ENCODE data around the gene PTPRM. TPM values are rescaled to one million over a fixed set of nuclear protein-coding genes. Genes with fewer than 3 reads are reported as not detected.

Gene PTPRM
- total and polyA plus RNA-seq, 3 donors from 2014 or later: 76.4 to 101 (median 94.6) TPM

DNA sequence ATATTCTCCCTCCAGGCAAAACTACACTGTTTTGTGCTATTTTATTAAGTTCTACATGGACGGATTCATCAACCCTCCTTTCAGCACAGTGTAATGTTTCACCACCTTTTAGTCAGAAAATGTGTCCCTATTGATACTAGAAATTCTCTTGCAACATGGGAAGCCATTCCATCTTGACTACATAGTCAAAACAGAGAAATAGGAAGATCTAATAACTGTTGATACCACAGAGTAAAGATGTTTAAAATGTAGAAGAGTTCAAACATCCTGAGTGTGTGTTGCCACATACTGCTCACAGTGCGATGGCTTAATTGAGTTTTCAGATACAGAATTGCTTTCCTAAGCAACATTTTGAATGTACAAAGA is 549.9 kb downstream of the PTPRM start:
- Histone ChIP-seq H3K4me3 (no peak overlapping the region), H3K27me3 (no peaks in the 10 kb centered on the region), H3K9me3 (no peaks in the 10 kb centered on the region), H3K4me1 (no peaks in the 10 kb centered on the region), H3K27ac (no peak overlapping the region), H3K36me3 (ENCODE audit: low read depth, missing control alignments) (no peaks in the 10 kb centered on the region)
- 72 to 74% methylated on average over 2 of the region's 2 CpGs for WGBS, 2 donors
- DNase-seq: no peak
- TF ChIP-seq, protein P1, sequence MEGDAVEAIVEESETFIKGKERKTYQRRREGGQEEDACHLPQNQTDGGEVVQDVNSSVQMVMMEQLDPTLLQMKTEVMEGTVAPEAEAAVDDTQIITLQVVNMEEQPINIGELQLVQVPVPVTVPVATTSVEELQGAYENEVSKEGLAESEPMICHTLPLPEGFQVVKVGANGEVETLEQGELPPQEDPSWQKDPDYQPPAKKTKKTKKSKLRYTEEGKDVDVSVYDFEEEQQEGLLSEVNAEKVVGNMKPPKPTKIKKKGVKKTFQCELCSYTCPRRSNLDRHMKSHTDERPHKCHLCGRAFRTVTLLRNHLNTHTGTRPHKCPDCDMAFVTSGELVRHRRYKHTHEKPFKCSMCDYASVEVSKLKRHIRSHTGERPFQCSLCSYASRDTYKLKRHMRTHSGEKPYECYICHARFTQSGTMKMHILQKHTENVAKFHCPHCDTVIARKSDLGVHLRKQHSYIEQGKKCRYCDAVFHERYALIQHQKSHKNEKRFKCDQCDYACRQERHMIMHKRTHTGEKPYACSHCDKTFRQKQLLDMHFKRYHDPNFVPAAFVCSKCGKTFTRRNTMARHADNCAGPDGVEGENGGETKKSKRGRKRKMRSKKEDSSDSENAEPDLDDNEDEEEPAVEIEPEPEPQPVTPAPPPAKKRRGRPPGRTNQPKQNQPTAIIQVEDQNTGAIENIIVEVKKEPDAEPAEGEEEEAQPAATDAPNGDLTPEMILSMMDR (IDR thresholded peaks at IDR 0.05): no peak
- TF ChIP-seq POLR2A (IDR thresholded peaks at IDR 0.05): no peak
- intact Hi-C loops (cut with DNase I; ENCODE audit: low total_unique reads): no loop called here

DNA sequence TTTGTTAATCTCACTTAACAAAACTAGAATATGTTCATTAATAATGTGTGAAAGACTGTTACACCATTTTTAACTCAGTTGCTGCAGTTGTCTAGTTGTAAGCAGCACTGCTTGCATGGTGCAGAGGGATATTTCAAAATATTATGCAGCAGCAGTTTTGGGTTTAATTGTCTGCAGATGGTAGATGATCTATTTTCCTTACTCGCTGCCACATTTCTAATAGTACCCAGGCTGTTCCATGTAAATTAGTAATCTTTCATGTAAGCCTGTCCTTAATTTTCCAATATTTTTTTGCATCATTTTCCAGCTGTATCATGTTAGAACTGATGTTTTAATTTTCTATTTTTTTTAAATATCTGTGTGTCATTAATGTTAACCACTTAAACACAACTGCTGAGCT is 554.0 kb downstream of the PTPRM start:
- Histone ChIP-seq H3K36me3 (ENCODE audit: low read depth, missing control alignments) (no peaks in the 10 kb centered on the region), H3K27me3 (no peaks in the 10 kb centered on the region), H3K27ac (no peak overlapping the region), H3K9me3 (no peaks in the 10 kb centered on the region), H3K4me3 (no peak overlapping the region), H3K4me1 (no peaks in the 10 kb centered on the region)
- intact Hi-C loops (cut with DNase I; ENCODE audit: low total_unique reads): no loop called here
- no peak for DNase-seq
- WGBS, 2 donors: 98 to 100% methylated on average over 1 of the region's 1 CpG
- TF ChIP-seq POLR2A (IDR thresholded peaks at IDR 0.05): no peak
- TF ChIP-seq, protein P1 (IDR thresholded peaks at IDR 0.05): no peak

- DNase-seq: no peak
- no peaks in the 10 kb centered on the region for H3K9me3 ChIP-seq
- no peak overlapping the region for H3K27ac ChIP-seq
- intact Hi-C loops (cut with DNase I; ENCODE audit: low total_unique reads): no loop called here
- WGBS, 2 donors: 87 to 89% methylated on average over 9 of the region's 9 CpGs
- no peaks in the 10 kb centered on the region for H3K27me3 ChIP-seq
- H3K4me3 ChIP-seq: no peak overlapping the region
- no peaks in the 10 kb centered on the region for H3K4me1 ChIP-seq
- H3K36me3 ChIP-seq (ENCODE audit: low read depth, missing control alignments): no peaks in the 10 kb centered on the region
- no peak for TF ChIP-seq POLR2A (IDR thresholded peaks at IDR 0.05)
- TF ChIP-seq, protein P1 (IDR thresholded peaks at IDR 0.05): no peak
These were observed 554.9 kb downstream of the PTPRM start for GRCh38 chr18:8121942-8122480.

DNA sequence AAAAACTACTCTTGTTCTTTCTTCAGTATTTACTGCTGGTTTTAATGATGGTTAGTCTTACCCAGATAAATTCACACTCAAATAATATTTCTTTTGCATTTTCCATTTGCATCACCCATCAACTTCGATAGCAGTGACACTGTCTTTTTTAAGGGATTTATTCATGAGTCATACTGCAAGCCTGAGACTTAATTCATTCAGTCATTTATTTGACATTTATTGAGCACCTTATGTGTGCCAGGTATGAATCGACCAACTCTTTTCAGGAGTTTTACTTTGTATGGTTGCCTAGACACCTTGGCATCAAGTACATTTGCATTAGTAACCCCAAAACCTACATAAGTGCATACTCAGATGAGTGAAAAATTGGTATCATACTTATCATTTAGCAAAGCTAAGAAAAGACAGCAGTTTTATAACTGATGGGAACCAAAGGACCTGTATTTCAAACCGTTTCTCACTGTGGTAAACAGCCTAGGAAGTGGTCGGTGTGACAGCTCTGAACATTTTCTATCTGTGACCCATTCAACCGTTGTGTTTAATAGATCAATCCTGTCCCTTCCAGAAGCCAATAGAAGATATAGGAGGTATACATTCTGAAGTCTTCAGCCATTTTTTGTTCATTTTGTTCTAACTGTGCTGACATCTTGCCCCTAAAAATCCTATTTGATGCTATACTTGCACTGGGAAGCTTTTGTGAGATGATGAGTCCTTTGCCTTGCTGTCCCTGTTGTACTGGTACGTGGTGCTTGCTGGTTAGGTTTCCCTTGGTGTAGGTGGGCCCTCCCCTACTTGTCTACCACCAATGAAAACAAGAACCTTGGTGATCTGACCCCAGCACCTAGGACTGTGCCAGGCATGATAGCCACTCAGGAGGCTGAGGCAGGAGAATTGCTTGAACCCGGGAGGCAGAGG is 557.4 kb downstream of the PTPRM start:
- H3K4me3 ChIP-seq: no peak overlapping the region
- no peaks in the 10 kb centered on the region for H3K36me3 ChIP-seq (ENCODE audit: low read depth, missing control alignments)
- no peaks in the 10 kb centered on the region for H3K27me3 ChIP-seq
- DNase-seq: no peak
- intact Hi-C loops (cut with DNase I; ENCODE audit: low total_unique reads): no loop called here
- no peaks in the 10 kb centered on the region for H3K4me1 ChIP-seq
- no peak for TF ChIP-seq POLR2A (IDR thresholded peaks at IDR 0.05)
- TF ChIP-seq, protein P1 (IDR thresholded peaks at IDR 0.05): no peak
- no peak overlapping the region for H3K27ac ChIP-seq
- H3K9me3 ChIP-seq: no peaks in the 10 kb centered on the region
- 75 to 76% methylated on average over 7 of the region's 7 CpGs for whole genome bisulfite sequencing, 2 donors
